NCI-H1105 treated with DMSO at 0.1 percent for 48 hours (cell line): ENCODE data around the gene ZNRD2.
A peak's percentile ranks its signal among the peaks of the same experiment; 100 is the strongest.

ENCODE experiments used
- DNase-seq: peaks from one replicate; lab custom pipeline; 2025; lab: John Stamatoyannopoulos, UW

Gene ZNRD2

GRCh38 chr11:65610404-65610803, 40.1 kb downstream of the ZNRD2 start:
- no peak for DNase-seq

- DNase-seq: no peak
These were observed 40.9 kb downstream of the ZNRD2 start for GRCh38 chr11:65611028-65611757.

GRCh38 chr11:65611758-65612603, 41.7 kb downstream of the ZNRD2 start:
- no peak for DNase-seq

GRCh38 chr11:65612691-65613090, 42.4 kb downstream of the ZNRD2 start:
- no peak for DNase-seq

GRCh38 chr11:65613091-65613928, 43.0 kb downstream of the ZNRD2 start:
- peak; percentile 11 for DNase-seq

- DNase-seq: peak; percentile 100
These were observed 45.1 kb downstream of the ZNRD2 start, which contains the start of gene PCNX3 for GRCh38 chr11:65615229-65615949. TSS of gene PCNX3 (plus strand) at chr11:65615776. CDS start at chr11:65616312, 536 bp downstream.

- DNase-seq: no peak
These were observed 45.8 kb downstream of the ZNRD2 start for GRCh38 chr11:65615950-65616574.

- no peak for DNase-seq
These were observed 46.3 kb downstream of the ZNRD2 start for GRCh38 chr11:65616575-65617001.

GRCh38 chr11:65617136-65617850, 47.0 kb downstream of the ZNRD2 start:
- no peak for DNase-seq

GRCh38 chr11:65617990-65618751, 47.9 kb downstream of the ZNRD2 start:
- no peak for DNase-seq

GRCh38 chr11:65618763-65619162, 48.5 kb downstream of the ZNRD2 start:
- DNase-seq: no peak

- no peak for DNase-seq
These were observed 49.1 kb downstream of the ZNRD2 start for GRCh38 chr11:65619281-65619928.

- DNase-seq: no peak
These were observed 50.4 kb downstream of the ZNRD2 start for GRCh38 chr11:65620666-65621065.

GRCh38 chr11:65621460-65621859, 51.2 kb downstream of the ZNRD2 start:
- DNase-seq: no peak
